Measurements from ENCODE around the gene DOCK9. TPM values are rescaled to one million over a fixed set of nuclear protein-coding genes. Genes with fewer than 3 reads are reported as not detected.
A peak's percentile ranks its signal among the peaks of the same experiment; 100 is the strongest.

Gene DOCK9
- total RNA-seq, 1 donor from 2014 or later = 46.2 TPM

- peaks cover 42% of the 10 kb centered on the region for H3K4me1 Mint-ChIP-seq (ENCODE audit: unreplicated experiment)
- no peak for DNase-seq (ENCODE audit: extremely low spot score, unreplicated experiment)
- TF ChIP-seq, protein P1, sequence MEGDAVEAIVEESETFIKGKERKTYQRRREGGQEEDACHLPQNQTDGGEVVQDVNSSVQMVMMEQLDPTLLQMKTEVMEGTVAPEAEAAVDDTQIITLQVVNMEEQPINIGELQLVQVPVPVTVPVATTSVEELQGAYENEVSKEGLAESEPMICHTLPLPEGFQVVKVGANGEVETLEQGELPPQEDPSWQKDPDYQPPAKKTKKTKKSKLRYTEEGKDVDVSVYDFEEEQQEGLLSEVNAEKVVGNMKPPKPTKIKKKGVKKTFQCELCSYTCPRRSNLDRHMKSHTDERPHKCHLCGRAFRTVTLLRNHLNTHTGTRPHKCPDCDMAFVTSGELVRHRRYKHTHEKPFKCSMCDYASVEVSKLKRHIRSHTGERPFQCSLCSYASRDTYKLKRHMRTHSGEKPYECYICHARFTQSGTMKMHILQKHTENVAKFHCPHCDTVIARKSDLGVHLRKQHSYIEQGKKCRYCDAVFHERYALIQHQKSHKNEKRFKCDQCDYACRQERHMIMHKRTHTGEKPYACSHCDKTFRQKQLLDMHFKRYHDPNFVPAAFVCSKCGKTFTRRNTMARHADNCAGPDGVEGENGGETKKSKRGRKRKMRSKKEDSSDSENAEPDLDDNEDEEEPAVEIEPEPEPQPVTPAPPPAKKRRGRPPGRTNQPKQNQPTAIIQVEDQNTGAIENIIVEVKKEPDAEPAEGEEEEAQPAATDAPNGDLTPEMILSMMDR (conservative IDR thresholded peaks at IDR 0.05) = no peak
- no peaks in the 10 kb centered on the region for H3K27me3 Mint-ChIP-seq
- peak overlapping the region; percentile 35 for H3K27ac Mint-ChIP-seq
- no peaks in the 10 kb centered on the region for H3K36me3 Mint-ChIP-seq
- H3K4me3 Mint-ChIP-seq = no peak overlapping the region
- H3K9me3 Mint-ChIP-seq = no peaks in the 10 kb centered on the region
Observed at GRCh38 chr13:98997738-98998641, 20.1 kb upstream of the DOCK9 start.

GRCh38 chr13:98997011-98997730 is 19.3 kb upstream of the DOCK9 start:
- DNase-seq (ENCODE audit: extremely low spot score, unreplicated experiment) = no peak
- no peaks in the 10 kb centered on the region for H3K27me3 Mint-ChIP-seq
- no peaks in the 10 kb centered on the region for H3K9me3 Mint-ChIP-seq
- H3K4me1 Mint-ChIP-seq (ENCODE audit: unreplicated experiment) = peaks cover 34% of the 10 kb centered on the region
- no peaks in the 10 kb centered on the region for H3K36me3 Mint-ChIP-seq
- H3K4me3 Mint-ChIP-seq = no peak overlapping the region
- H3K27ac Mint-ChIP-seq = peak overlapping the region; percentile 35
- TF ChIP-seq, protein P1 (conservative IDR thresholded peaks at IDR 0.05) = no peak

DNA sequence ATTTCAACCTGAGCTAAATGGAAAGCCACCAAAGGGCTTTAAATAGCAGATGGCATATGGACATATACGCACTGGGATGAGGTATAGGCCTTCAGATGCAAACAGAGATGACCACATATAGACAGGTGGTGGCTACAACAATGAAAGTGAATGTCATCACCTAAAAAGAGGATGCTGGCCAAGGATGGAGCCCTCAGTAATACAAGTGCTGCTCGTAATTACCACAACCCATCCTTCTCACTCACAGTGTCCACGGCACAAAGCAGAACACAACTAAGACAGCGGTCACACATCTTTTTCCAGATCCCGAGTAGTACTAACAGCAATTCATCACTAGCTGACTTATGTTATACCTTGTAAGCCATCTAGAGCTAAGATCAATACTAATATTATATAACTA is 18.2 kb upstream of the DOCK9 start:
- no peaks in the 10 kb centered on the region for H3K9me3 Mint-ChIP-seq
- TF ChIP-seq, protein P1 (conservative IDR thresholded peaks at IDR 0.05) = no peak
- no peaks in the 10 kb centered on the region for H3K27me3 Mint-ChIP-seq
- no peak for DNase-seq (ENCODE audit: extremely low spot score, unreplicated experiment)
- H3K4me3 Mint-ChIP-seq = no peak overlapping the region
- H3K36me3 Mint-ChIP-seq = no peaks in the 10 kb centered on the region
- H3K27ac Mint-ChIP-seq = no peak overlapping the region
- peaks cover 28% of the 10 kb centered on the region for H3K4me1 Mint-ChIP-seq (ENCODE audit: unreplicated experiment)

DNA sequence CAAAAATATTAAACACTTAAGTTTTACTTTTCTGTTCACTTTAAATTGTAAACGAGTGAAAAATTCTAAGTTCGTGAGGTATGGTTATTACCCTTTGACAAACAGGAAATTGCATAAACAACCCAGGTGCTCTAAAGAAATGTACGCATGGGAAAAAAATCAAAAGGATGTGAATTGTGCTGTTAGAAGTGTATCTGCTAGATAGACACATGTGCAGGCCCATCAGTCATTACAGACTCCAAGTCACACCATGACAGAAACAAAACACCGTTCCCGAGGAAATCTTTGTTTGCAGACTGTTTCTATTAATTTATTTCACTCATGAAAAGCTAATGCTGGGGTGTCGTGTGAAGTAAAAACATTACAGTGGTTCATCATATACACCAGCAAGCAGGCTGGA is 17.0 kb upstream of the DOCK9 start:
- Mint-ChIP-seq H3K4me3 (no peak overlapping the region), H3K9me3 (no peaks in the 10 kb centered on the region), H3K4me1 (ENCODE audit: unreplicated experiment) (peaks cover 28% of the 10 kb centered on the region), H3K27me3 (no peaks in the 10 kb centered on the region), H3K27ac (peak overlapping the region; percentile 46), H3K36me3 (no peaks in the 10 kb centered on the region)
- DNase-seq (ENCODE audit: extremely low spot score, unreplicated experiment) = no peak
- TF ChIP-seq, protein P1 (conservative IDR thresholded peaks at IDR 0.05) = no peak

DNA sequence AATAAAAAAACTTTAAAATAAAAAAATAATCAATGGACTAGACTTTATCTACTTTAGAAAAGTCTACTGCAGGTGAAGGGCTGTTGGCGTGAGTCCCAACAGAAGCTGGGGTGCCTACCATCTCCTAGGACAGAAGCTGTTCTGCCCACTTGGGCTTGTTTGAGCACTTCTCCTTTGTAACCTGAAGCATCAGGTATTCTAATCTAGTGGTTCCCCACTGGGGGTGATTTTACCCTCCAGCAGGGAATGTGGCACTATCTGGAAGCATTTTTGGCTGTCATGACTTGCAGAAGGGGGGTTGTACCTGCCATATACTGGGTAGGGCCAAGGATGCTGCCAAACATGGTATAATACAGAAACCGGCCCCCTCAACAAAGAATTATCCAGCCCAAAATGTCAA is 16.2 kb upstream of the DOCK9 start:
- H3K4me3 Mint-ChIP-seq = no peak overlapping the region
- H3K27ac Mint-ChIP-seq = no peak overlapping the region
- H3K9me3 Mint-ChIP-seq = no peaks in the 10 kb centered on the region
- TF ChIP-seq, protein P1 (conservative IDR thresholded peaks at IDR 0.05) = no peak
- DNase-seq (ENCODE audit: extremely low spot score, unreplicated experiment) = no peak
- no peaks in the 10 kb centered on the region for H3K27me3 Mint-ChIP-seq
- no peaks in the 10 kb centered on the region for H3K36me3 Mint-ChIP-seq
- H3K4me1 Mint-ChIP-seq (ENCODE audit: unreplicated experiment) = peaks cover 24% of the 10 kb centered on the region

Measured in type B pancreatic cell (in vitro differentiated cells).